Ovary (tissue), 9 donors: ENCODE results near the gene ASMTL. TPM values are rescaled to one million over a fixed set of nuclear protein-coding genes. Genes with fewer than 3 reads are reported as not detected.

Source experiments
- DNase-seq, 5 donors: peaks; one replicate each; pipeline ENCODE4 v3.0.0-alpha.2; 2019 to 2020
- H3K27ac ChIP-seq, 2 donors: fragments of 200-600 bp; one replicate each; pipeline versions ENCODE4 v1.5.1 to v1.8.0; 2019 to 2022
- H3K27me3 ChIP-seq: fragments of 200-600 bp; one replicate; pipeline ENCODE4 v1.8.0; 2022
- H3K36me3 ChIP-seq: fragments of 200-600 bp; sonication (generic); one replicate; pipeline ENCODE4 v1.5.1; 2019
- H3K4me1 ChIP-seq: one replicate; pipeline ENCODE4 v1.8.1; 2013; ENCODE audit warnings: mild to moderate bottlenecking, moderate library complexity; ENCODE audit not compliant: insufficient read depth
- H3K4me3 ChIP-seq: fragments of 200-600 bp; sonication (generic); one replicate; pipeline ENCODE4 v1.5.1; 2017
- H3K9me3 ChIP-seq, 2 donors: fragments of 200-600 bp in 1 of 2; sonication (generic) in 1 of 2; one replicate each; pipeline versions ENCODE4 v1.5.1 to v1.8.1; 2013 to 2019; ENCODE audit warnings: mild to moderate bottlenecking in 1 of 2, moderate library complexity in 1 of 2
- CTCF ChIP-seq, 3 donors: fragments of 450-650 bp in 2 of 3; fragments of 200-600 bp in 1 of 3; IDR thresholded peaks; one replicate each; pipeline versions ENCODE4 v1.5.1 to v1.8.0; 2016 to 2022; ENCODE audit warnings: antibody characterized with exemption in 3 of 3, mild to moderate bottlenecking in 1 of 3
- EP300 ChIP-seq: sonication (generic); formaldehyde crosslinking; IDR thresholded peaks from one replicate; pipeline ENCODE4 v1.6.1; 2017; ENCODE audit warnings: antibody characterized with exemption
- POLR2A ChIP-seq: fragments of 450-650 bp; IDR thresholded peaks from one replicate; pipeline ENCODE4 v1.6.1; 2017; ENCODE audit warnings: antibody characterized with exemption, mild to moderate bottlenecking, moderate library complexity
- WGBS, 3 donors: extraction: QIAGEN DNeasy Blood & Tissue Kit in 1 of 3; methylation state at CpG; one replicate each; pipeline versions ENCODE4 v1.1.5 to v1.1.7; 2013 to 2017; 5-methylcytosine and 5-hydroxymethylcytosine counted together
- intact Hi-C, 4 donors: fragments of 100-400 bp; cut with DNase I; formaldehyde crosslinking; loops; one replicate each; pipeline versions ENCODE4 v1.11.0 to v1.15.1; 2022 to 2023
- polyA plus RNA-seq, 2 donors: library from polyadenylated mRNA; stranded (reverse); fragments of 200-250 nt in 1 of 2; fragments of 350-450 nt in 1 of 2; fragmentation: Illumina TruSeq in 1 of 2; extraction: RNeasy Lipid Tissue Mini Kit (QIAGEN cat#74804) in 1 of 2; gene quantifications; one replicate each; pipeline ENCODE4 v1.2.3, GENCODE V29; 2013 to 2014
- total RNA-seq, 7 donors: library from RNA; depleted of rRNA in 2 of 7; stranded (reverse); fragments of >200 nt in 2 of 7; fragmentation: NEBNext Ultra II Directional in 3 of 7; extraction: Animal tissue kit (Norgen Biotek cat#: 25700) in 3 of 7; gene quantifications; one replicate each; pipeline versions ENCODE4 v1.1.0 to v1.2.4, GENCODE V29; 2016 to 2023
- donor health status: DM: no; HTN: no; CAD: no; lungs with moderate emphysema.
- donor health status: DM: no; HTN: no; CAD: no.
- donor health status: Bipolar disorder and iron deficiency.
- donor health status: DM: yes; HTN: yes; CAD: no.
- donor health status: DM: no; HTN: no; CAD: no.
- donor health status: DM: yes; HTN: yes; CAD: no.

The ASMTL gene
- total and polyA plus RNA-seq, 9 donors, result 21.3 to 48.9 (median 40.7) TPM

GRCh38 chrX:1463581-1463980 lies 10.9 kb upstream of the ASMTL start:
- intact Hi-C loops, result loop anchor here in 1 of 4 donors (10.0 kb wide), 1 partner anchor 1141 kb away; no protein-coding TSS in a partner anchor
- no peaks in the 10 kb centered on the region for H3K4me1 ChIP-seq
- no peak overlapping the region for H3K27ac ChIP-seq
- peak in 1 of 5 donors; percentile 1 for DNase-seq
- no peak overlapping the region for H3K4me3 ChIP-seq
- 66 to 83% (median 75%) methylated on average over 5 of the region's 5 CpGs for WGBS, 3 donors
- H3K27me3 ChIP-seq, result no peaks in the 10 kb centered on the region
- H3K9me3 ChIP-seq, result no peaks in the 10 kb centered on the region
- TF ChIP-seq CTCF (IDR thresholded peaks at IDR 0.05) (no peak), POLR2A (no peak), EP300 (no peak)
- H3K36me3 ChIP-seq, result no peaks in the 10 kb centered on the region

GRCh38 chrX:1462596-1463251 lies 10.0 kb upstream of the ASMTL start:
- Histone ChIP-seq H3K4me1 (no peaks in the 10 kb centered on the region), H3K36me3 (no peaks in the 10 kb centered on the region), H3K4me3 (no peak overlapping the region), H3K27ac (no peak overlapping the region), H3K9me3 (no peaks in the 10 kb centered on the region), H3K27me3 (no peaks in the 10 kb centered on the region)
- intact Hi-C loops, result loop anchor here in 1 of 4 donors (10.0 kb wide), 1 partner anchor 1142 kb away; no protein-coding TSS in a partner anchor
- TF ChIP-seq EP300, result no peak
- no peak for TF ChIP-seq CTCF (IDR thresholded peaks at IDR 0.05)
- no peak for TF ChIP-seq POLR2A
- WGBS, 3 donors, result 11 to 32% (median 14%) methylated on average over 19 of the region's 19 CpGs
- DNase-seq, result peak in 2 of 5 donors; percentile 34 to 39

GRCh38 chrX:1462110-1462509 lies 9.4 kb upstream of the ASMTL start:
- Histone ChIP-seq H3K27me3 (no peaks in the 10 kb centered on the region), H3K4me3 (no peak overlapping the region), H3K36me3 (no peaks in the 10 kb centered on the region), H3K27ac (no peak overlapping the region), H3K4me1 (no peaks in the 10 kb centered on the region), H3K9me3 (no peaks in the 10 kb centered on the region)
- DNase-seq, result no peak
- TF ChIP-seq POLR2A, result no peak
- no peak for TF ChIP-seq CTCF (IDR thresholded peaks at IDR 0.05)
- TF ChIP-seq EP300, result no peak
- intact Hi-C loops, result loop anchor here in 1 of 4 donors (10.0 kb wide), 1 partner anchor 1143 kb away; no protein-coding TSS in a partner anchor

GRCh38 chrX:1455948-1456280 lies 3.2 kb upstream of the ASMTL start:
- Histone ChIP-seq H3K36me3 (no peaks in the 10 kb centered on the region), H3K27ac (no peak overlapping the region), H3K9me3 (no peaks in the 10 kb centered on the region), H3K4me1 (peaks cover 7% of the 10 kb centered on the region), H3K27me3 (no peaks in the 10 kb centered on the region), H3K4me3 (no peak overlapping the region)
- no peak for DNase-seq
- intact Hi-C loops, result loop anchor here in 3 of 4 donors (10.0 kb wide), 3 partner anchors 139 to 1149 kb away; partner anchors contain the start of gene AKAP17A (in 1 of the 3)
- TF ChIP-seq CTCF (IDR thresholded peaks at IDR 0.05) (no peak), EP300 (no peak), POLR2A (no peak)
- 60 to 76% (median 61%) methylated on average over 3 of the region's 3 CpGs for WGBS, 3 donors
